Adrenal gland (tissue), 12 donors: ENCODE measurements around the gene TRAF3. TPM values are rescaled to one million over a fixed set of nuclear protein-coding genes. Genes with fewer than 3 reads are reported as not detected.
"Not testable (repeated sequence)": the region's sequence is repeated elsewhere in the genome, so short reads cannot be mapped to it uniquely, and the experiment has no call there.

Experiments used
- DNase-seq, 7 donors: peaks; one replicate each; pipeline ENCODE4 v3.0.0-alpha.2; 2019 to 2020
- H3K27ac ChIP-seq, 5 donors: fragments of 200-600 bp; sonication (generic) in 4 of 5; 1 replicate in 3 of 5; 2 replicates in 2 of 5; pipeline versions ENCODE4 v1.5.1 to v1.8.0; 2016 to 2020; ENCODE audit warnings: mild to moderate bottlenecking in 1 of 5
- H3K27me3 ChIP-seq: fragments of 200-600 bp; 2 replicates; pipeline ENCODE4 v1.8.0; 2021
- H3K36me3 ChIP-seq, 2 donors: fragments of 200-600 bp; replicated peaks in 1 of 2; 1 replicate in 1 of 2; 2 replicates in 1 of 2; pipeline versions ENCODE4 v1.5.1 to v1.8.0; 2018 to 2022
- H3K4me1 ChIP-seq, 2 donors: fragments of 200-600 bp; replicated peaks in 1 of 2; 1 replicate in 1 of 2; 2 replicates in 1 of 2; pipeline versions ENCODE4 v1.5.1 to v1.8.0; 2018 to 2021
- H3K4me3 ChIP-seq, 4 donors: fragments of 200-600 bp; sonication (generic) in 3 of 4; one replicate each; pipeline ENCODE4 v1.5.1; 2016 to 2018
- H3K9me3 ChIP-seq, 3 donors: fragments of 200-600 bp; sonication (generic) in 1 of 3; replicated peaks in 1 of 3; 1 replicate in 2 of 3; 2 replicates in 1 of 3; pipeline versions ENCODE4 v1.5.1 to v1.8.0; 2016 to 2021
- POLR2A ChIP-seq, 2 donors: fragments of 450-650 bp; IDR thresholded peaks; one replicate each; pipeline ENCODE4 v1.6.1; 2017; ENCODE audit warnings: antibody characterized with exemption in 2 of 2, mild to moderate bottlenecking in 2 of 2, moderate library complexity in 1 of 2
- WGBS, 4 donors: extraction: QIAGEN DNeasy Blood & Tissue Kit in 2 of 4; methylation state at CpG; one replicate each; pipeline versions ENCODE4 v1.1.5 to v1.1.7; 2013 to 2017; 5-methylcytosine and 5-hydroxymethylcytosine counted together
- intact Hi-C, 2 donors: fragments of 100-400 bp; cut with DNase I; formaldehyde crosslinking; loops; one replicate each; pipeline versions ENCODE4 v1.14.1 to v1.15.0; 2022 to 2023
- polyA plus RNA-seq, 3 donors: library from polyadenylated mRNA; stranded (reverse); fragments of 200-250 nt in 2 of 3; fragments of 350-450 nt in 1 of 3; fragmentation: Illumina TruSeq in 1 of 3; extraction: RNeasy Lipid Tissue Mini Kit (QIAGEN cat#74804) in 1 of 3; gene quantifications; one replicate each; pipeline ENCODE4 v1.2.3, GENCODE V29; 2013 to 2014
- total RNA-seq, 9 donors: library from RNA; depleted of rRNA in 4 of 9; stranded (reverse); fragments of >200 nt in 4 of 9; fragments of 120-200 nt in 1 of 9; fragmentation: NEBNext Ultra II Directional in 1 of 9; extraction: Animal tissue kit (Norgen Biotek cat#: 25700) in 1 of 9; gene quantifications; one replicate each; pipeline versions ENCODE4 v1.1.0 to v1.2.4, GENCODE V29; 2013 to 2023
- TF ChIP-seq, protein P1 (sequence below), 6 experiments: fragments of 450-650 bp in 4 of 6; fragments of 200-600 bp in 2 of 6; sonication (generic) in 1 of 6; IDR thresholded peaks; 1 replicate in 5 of 6; 2 replicates in 1 of 6; pipeline versions ENCODE4 v1.5.1 to v1.8.0; 2016 to 2021; ENCODE audit warnings: antibody characterized with exemption in 6 of 6, mild to moderate bottlenecking in 2 of 6, moderate library complexity in 1 of 6
- donor health status: healthy with polysubstance abuse.
- donor health status: Bipolar disorder and iron deficiency.
- donor health status: DM: yes; HTN: yes; CAD: no.
- donor health status: DM: no; HTN: no; CAD: no.
- donor health status: DM: no; HTN: no; CAD: no.
- donor health status: DM: yes; HTN: yes; CAD: no.

The TRAF3 gene
- total and polyA plus RNA-seq, 12 donors = 3.7 to 14.5 (median 9.8) TPM

DNA sequence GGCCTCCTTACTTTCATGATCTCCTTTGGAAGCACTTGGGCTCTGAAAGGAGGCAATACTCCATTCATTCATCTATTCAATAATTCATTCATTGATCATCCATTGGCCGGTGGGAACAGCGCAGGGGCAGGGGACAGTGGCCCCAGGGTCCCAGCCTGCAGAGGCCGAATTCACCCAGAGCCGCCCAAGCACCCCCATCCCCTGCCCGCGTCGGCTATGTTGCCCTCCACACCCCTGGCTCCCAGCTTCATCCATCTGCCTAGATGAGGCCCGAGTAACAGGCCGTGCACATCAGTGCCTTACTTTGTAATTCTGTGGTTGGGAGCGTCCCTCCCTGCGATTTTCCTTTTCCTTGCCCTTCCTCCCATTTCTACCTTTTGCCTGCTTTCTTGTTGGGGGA lies 148.4 kb downstream of the TRAF3 start:
- DNase-seq = no peak
- Histone ChIP-seq H3K4me3 (no peak overlapping the region), H3K4me1 (peaks cover 22 to 37% of the 10 kb centered on the region in 2 donors), H3K27me3 (peaks cover 25% of the 10 kb centered on the region), H3K27ac (no peak overlapping the region), H3K36me3 (no peaks in the 10 kb centered on the region), H3K9me3 (no peaks in the 10 kb centered on the region)
- WGBS, 4 donors = 73 to 83% (median 78%) methylated on average over 10 to 11 of the region's 11 CpGs
- intact Hi-C loops = no loop called here
- no peak for TF ChIP-seq POLR2A (IDR thresholded peaks at IDR 0.05)
- TF ChIP-seq, protein P1, sequence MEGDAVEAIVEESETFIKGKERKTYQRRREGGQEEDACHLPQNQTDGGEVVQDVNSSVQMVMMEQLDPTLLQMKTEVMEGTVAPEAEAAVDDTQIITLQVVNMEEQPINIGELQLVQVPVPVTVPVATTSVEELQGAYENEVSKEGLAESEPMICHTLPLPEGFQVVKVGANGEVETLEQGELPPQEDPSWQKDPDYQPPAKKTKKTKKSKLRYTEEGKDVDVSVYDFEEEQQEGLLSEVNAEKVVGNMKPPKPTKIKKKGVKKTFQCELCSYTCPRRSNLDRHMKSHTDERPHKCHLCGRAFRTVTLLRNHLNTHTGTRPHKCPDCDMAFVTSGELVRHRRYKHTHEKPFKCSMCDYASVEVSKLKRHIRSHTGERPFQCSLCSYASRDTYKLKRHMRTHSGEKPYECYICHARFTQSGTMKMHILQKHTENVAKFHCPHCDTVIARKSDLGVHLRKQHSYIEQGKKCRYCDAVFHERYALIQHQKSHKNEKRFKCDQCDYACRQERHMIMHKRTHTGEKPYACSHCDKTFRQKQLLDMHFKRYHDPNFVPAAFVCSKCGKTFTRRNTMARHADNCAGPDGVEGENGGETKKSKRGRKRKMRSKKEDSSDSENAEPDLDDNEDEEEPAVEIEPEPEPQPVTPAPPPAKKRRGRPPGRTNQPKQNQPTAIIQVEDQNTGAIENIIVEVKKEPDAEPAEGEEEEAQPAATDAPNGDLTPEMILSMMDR (IDR thresholded peaks at IDR 0.05) = no peak

DNA sequence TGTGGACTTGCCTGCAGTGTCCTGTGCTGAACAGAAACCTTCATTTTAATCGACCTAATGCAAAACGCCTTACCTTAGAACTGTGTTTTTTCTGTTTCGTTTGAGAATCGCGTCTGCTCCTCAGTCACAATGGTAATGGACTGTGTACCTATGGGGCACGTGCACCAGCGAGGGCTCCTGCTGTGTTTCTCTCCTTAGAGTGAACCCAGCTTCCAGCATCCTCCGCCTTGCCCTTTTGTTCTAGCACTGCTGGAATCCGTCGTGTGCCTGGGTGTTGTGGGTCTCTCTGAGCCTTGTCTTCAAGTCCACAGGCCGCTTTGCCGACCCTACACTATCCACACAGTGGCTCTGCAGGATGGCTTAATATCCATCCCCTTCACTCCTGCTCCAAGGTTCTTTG lies 148.9 kb downstream of the TRAF3 start:
- TF ChIP-seq, protein P1 (IDR thresholded peaks at IDR 0.05) = no peak
- no peak for TF ChIP-seq POLR2A (IDR thresholded peaks at IDR 0.05)
- no peak for DNase-seq
- Histone ChIP-seq H3K4me3 (no peak overlapping the region), H3K4me1 (peaks cover 22 to 40% of the 10 kb centered on the region in 2 donors), H3K27ac (no peak overlapping the region), H3K36me3 (no peaks in the 10 kb centered on the region), H3K27me3 (peaks cover 25% of the 10 kb centered on the region), H3K9me3 (no peaks in the 10 kb centered on the region)
- WGBS, 4 donors = 69 to 74% (median 72%) methylated on average over 12 of the region's 12 CpGs
- intact Hi-C loops = no loop called here

DNA sequence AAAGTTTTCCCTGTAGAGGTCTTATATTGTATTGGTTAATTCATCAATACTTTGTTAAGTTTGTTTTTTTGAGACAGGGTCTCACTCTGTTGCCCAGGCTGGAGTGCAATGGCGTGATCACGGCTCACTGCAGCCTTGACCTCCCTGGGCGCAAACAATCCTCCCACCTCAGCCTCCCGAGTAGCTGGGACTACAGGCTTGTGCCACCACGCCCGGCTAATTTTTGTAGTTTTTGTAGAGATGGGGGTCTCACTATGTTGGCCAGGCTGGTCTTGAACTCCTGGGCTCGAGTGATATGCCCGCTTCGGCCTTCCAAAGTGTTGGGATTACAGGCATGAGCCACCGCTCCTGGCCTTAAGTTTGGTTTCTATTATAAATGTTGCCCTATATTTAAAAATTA lies 149.6 kb downstream of the TRAF3 start:
- WGBS, 4 donors = 93 to 97% (median 94%) methylated on average over 10 of the region's 10 CpGs
- Histone ChIP-seq H3K4me1 (peaks cover 22 to 40% of the 10 kb centered on the region in 2 donors), H3K27me3 (peaks cover 25% of the 10 kb centered on the region)
- intact Hi-C loops, H3K27ac ChIP-seq, H3K4me3 ChIP-seq, DNase-seq, H3K9me3 ChIP-seq, H3K36me3 ChIP-seq: not testable (repeated sequence)

DNA sequence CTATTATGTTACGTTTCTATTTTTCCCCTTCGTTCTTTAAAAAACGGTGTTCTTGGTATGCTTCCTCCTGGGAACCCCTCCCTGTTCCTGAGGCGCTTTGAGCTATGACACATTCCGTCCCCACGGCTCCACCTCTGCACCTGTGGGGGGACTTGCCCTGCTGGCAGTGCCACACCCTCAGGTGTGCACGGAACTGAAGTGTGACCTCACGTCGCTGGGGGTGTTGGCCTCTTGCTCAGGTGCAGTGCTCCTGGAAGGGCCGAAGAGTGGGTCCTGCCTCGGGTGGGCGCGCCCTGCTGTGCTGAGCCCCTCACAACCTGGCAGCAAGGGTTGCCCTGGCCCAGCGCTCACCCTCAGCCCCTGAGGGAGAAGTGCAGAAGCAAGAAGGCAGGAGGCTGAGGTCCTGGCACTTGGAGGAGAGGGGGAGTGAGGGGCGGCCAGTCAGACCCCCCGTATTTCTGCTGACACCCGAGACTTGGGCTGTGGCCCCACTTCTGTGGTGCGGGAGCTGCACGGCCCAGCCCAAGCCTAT lies 150.2 kb downstream of the TRAF3 start:
- Histone ChIP-seq H3K36me3 (no peaks in the 10 kb centered on the region), H3K4me3 (no peak overlapping the region), H3K27ac (no peak overlapping the region), H3K9me3 (no peaks in the 10 kb centered on the region), H3K27me3 (peaks cover 25% of the 10 kb centered on the region), H3K4me1 (peaks cover 22 to 40% of the 10 kb centered on the region in 2 donors)
- no peak for TF ChIP-seq POLR2A (IDR thresholded peaks at IDR 0.05)
- TF ChIP-seq, protein P1 (IDR thresholded peaks at IDR 0.05) = no peak
- no peak for DNase-seq
- intact Hi-C loops = no loop called here
- 73 to 83% (median 75%) methylated on average over 10 to 19 of the region's 19 CpGs for WGBS, 4 donors

DNA sequence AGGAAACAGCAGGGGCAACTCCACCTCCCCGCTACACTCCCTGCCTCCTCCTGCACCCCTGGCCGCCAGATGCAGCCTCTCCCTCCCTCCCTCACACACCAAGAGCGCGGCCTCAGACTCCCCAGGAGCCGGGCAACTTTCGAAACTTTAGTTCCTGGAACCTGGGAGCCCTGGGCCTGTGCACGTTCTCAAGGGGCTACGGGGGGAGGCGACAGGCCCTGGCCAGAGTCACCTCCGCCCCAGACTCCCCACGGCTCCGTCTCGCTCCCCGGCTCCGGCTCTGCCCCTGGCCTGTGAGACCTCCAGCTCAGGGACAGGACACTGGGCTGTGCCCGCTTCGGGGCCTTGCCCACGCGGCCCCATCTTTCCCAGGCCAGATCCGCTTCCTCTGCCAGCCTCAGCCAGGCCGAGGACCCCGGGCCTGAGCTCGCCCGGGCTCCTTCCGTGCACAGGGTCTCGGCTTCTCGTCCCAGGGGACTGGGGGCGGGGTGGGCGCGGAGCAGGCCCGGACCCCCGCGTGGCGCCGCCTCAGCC lies 150.7 kb downstream of the TRAF3 start:
- WGBS, 4 donors = 33 to 66% (median 37%) methylated on average over 12 to 35 of the region's 35 CpGs

More for the DNA sequence above, 150.7 kb downstream of the TRAF3 start:
- Histone ChIP-seq H3K4me1 (peaks cover 22 to 35% of the 10 kb centered on the region in 2 donors), H3K4me3 (peak overlapping the region in 1 of 4 donors; percentile 46), H3K36me3 (peaks cover 0 to 2% of the 10 kb centered on the region in 2 donors), H3K9me3 (no peaks in the 10 kb centered on the region), H3K27ac (no peak overlapping the region), H3K27me3 (peaks cover 25% of the 10 kb centered on the region)
- TF ChIP-seq POLR2A (IDR thresholded peaks at IDR 0.05) = no peak
- TF ChIP-seq, protein P1 (IDR thresholded peaks at IDR 0.05) = no peak
- intact Hi-C loops = no loop called here
- DNase-seq = no peak
